Activated CD8-positive, alpha-beta memory T cell treated with anti-CD3 and anti-CD28 coated beads, Interleukin-2, amount 50 U/mL, for 24 hours (primary cell): ENCODE results near the gene NRN1.

Experiments used
- DNase-seq: peaks from one replicate; pipeline ENCODE4 v3.0.0-alpha.2; 2020; ENCODE audit errors: extremely low read depth

Gene NRN1

GRCh38 chr6:6002005-6002847 is 4.5 kb downstream of the NRN1 start:
- DNase-seq: no peak

GRCh38 chr6:6001443-6001842 is 5.3 kb downstream of the NRN1 start:
- DNase-seq: no peak

GRCh38 chr6:5999688-6000608 is 6.8 kb downstream of the NRN1 start:
- DNase-seq: no peak

- no peak for DNase-seq
These were observed 7.7 kb downstream of the NRN1 start for GRCh38 chr6:5998711-5999687.

- no peak for DNase-seq
These were observed 8.5 kb downstream of the NRN1 start for GRCh38 chr6:5998236-5998635.

- no peak for DNase-seq
These were observed 9.2 kb downstream of the NRN1 start for GRCh38 chr6:5997420-5997987.

GRCh38 chr6:5996714-5997419 is 9.9 kb downstream of the NRN1 start:
- no peak for DNase-seq

GRCh38 chr6:5995949-5996713 is 10.6 kb downstream of the NRN1 start:
- no peak for DNase-seq

GRCh38 chr6:5995658-5995948 is 11.1 kb downstream of the NRN1 start:
- DNase-seq: no peak

GRCh38 chr6:5994999-5995657 is 11.6 kb downstream of the NRN1 start:
- DNase-seq: no peak

GRCh38 chr6:5994234-5994998 is 12.3 kb downstream of the NRN1 start:
- DNase-seq: no peak

GRCh38 chr6:5992551-5993225 is 14.0 kb downstream of the NRN1 start:
- DNase-seq: no peak

- DNase-seq: no peak
These were observed 15.9 kb downstream of the NRN1 start for GRCh38 chr6:5990786-5991185.

GRCh38 chr6:5989141-5989723 is 17.5 kb downstream of the NRN1 start:
- no peak for DNase-seq

GRCh38 chr6:5986861-5987260 is 19.9 kb downstream of the NRN1 start:
- DNase-seq: no peak

- no peak for DNase-seq
These were observed 22.3 kb downstream of the NRN1 start for GRCh38 chr6:5984150-5985089.
